Stimulated activated CD8-positive, alpha-beta memory T cell treated with anti-CD3 and anti-CD28 coated beads, Interleukin-12 subunit alpha, Interleukin-12 subunit beta, amount 100 ng/mL, for 24 hours (primary cell): ENCODE results near the gene FOXRED1.

ENCODE experiments used
- DNase-seq: peaks from one replicate; pipeline ENCODE4 v3.0.0-alpha.2; 2020; ENCODE audit errors: extremely low read depth

The FOXRED1 gene

GRCh38 chr11:126311401-126312291, 42.7 kb downstream of the FOXRED1 start:
- no peak for DNase-seq

- DNase-seq, result no peak
Observed at GRCh38 chr11:126312961-126313360, 44.0 kb downstream of the FOXRED1 start.

- DNase-seq, result no peak
Observed at GRCh38 chr11:126313826-126314225, 44.9 kb downstream of the FOXRED1 start.

GRCh38 chr11:126317432-126317755, 48.4 kb downstream of the FOXRED1 start:
- DNase-seq, result no peak

GRCh38 chr11:126317756-126318573, 49.0 kb downstream of the FOXRED1 start:
- no peak for DNase-seq

GRCh38 chr11:126318574-126319373, 49.8 kb downstream of the FOXRED1 start:
- no peak for DNase-seq

- DNase-seq, result no peak
Observed at GRCh38 chr11:126319374-126319740, 50.4 kb downstream of the FOXRED1 start.

GRCh38 chr11:126322996-126323395, 54.0 kb downstream of the FOXRED1 start:
- no peak for DNase-seq

- no peak for DNase-seq
Observed at GRCh38 chr11:126327281-126328000, 58.5 kb downstream of the FOXRED1 start.
